ENCODE measurements around the gene PCBP1. TPM values are rescaled to one million over a fixed set of nuclear protein-coding genes. Genes with fewer than 3 reads are reported as not detected.
"Not testable (repeated sequence)": the region's sequence is repeated elsewhere in the genome, so short reads cannot be mapped to it uniquely, and the experiment has no call there.

The PCBP1 gene
- total and polyA plus RNA-seq, 2 donors (not counting 1 experiment from before 2014, with no cell fraction given) = 42.1 to 104 TPM

- no peaks in the 10 kb centered on the region for H3K9me3 ChIP-seq (ENCODE audit: control insufficient read depth, insufficient read depth, low read depth, low read length)
- peak overlapping the region in 2 of 4 experiments; percentile 7 to 29 for H3K4me3 ChIP-seq (replicated peaks in 1 of 4; ENCODE audit: control extremely low read depth in 1 of 4, insufficient read depth in 1 of 4, low read depth in 3 of 4, low read length in 4 of 4)
- TF ChIP-seq EZH2 (IDR thresholded peaks at IDR 0.05; ENCODE audit: low read length, missing control alignments) = no peak
- TF ChIP-seq, protein P1, sequence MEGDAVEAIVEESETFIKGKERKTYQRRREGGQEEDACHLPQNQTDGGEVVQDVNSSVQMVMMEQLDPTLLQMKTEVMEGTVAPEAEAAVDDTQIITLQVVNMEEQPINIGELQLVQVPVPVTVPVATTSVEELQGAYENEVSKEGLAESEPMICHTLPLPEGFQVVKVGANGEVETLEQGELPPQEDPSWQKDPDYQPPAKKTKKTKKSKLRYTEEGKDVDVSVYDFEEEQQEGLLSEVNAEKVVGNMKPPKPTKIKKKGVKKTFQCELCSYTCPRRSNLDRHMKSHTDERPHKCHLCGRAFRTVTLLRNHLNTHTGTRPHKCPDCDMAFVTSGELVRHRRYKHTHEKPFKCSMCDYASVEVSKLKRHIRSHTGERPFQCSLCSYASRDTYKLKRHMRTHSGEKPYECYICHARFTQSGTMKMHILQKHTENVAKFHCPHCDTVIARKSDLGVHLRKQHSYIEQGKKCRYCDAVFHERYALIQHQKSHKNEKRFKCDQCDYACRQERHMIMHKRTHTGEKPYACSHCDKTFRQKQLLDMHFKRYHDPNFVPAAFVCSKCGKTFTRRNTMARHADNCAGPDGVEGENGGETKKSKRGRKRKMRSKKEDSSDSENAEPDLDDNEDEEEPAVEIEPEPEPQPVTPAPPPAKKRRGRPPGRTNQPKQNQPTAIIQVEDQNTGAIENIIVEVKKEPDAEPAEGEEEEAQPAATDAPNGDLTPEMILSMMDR (conservative IDR thresholded peaks at IDR 0.05 in 1 of 2, IDR thresholded peaks at IDR 0.05 in 1 of 2; ENCODE audit: low read depth in 1 of 2, low read length in 2 of 2) = no peak
- no peaks in the 10 kb centered on the region for H3K36me3 ChIP-seq (ENCODE audit: control insufficient read depth, insufficient read depth, low read length)
- DNase-seq (ENCODE audit: low read depth in 2 of 2) = peak; percentile 60 to 85
- H2AFZ ChIP-seq (ENCODE audit: low read length) = peak overlapping the region; percentile 55
- no peak overlapping the region for H3K4me2 ChIP-seq (ENCODE audit: extremely low read depth, insufficient read depth, low read length)
- H4K20me1 ChIP-seq (ENCODE audit: control insufficient read depth, extremely low read depth, insufficient read depth, low read length) = no peaks in the 10 kb centered on the region
- H3K27ac ChIP-seq (ENCODE audit: insufficient read depth, low read length) = no peak overlapping the region
- no peaks in the 10 kb centered on the region for H3K79me2 ChIP-seq (ENCODE audit: control insufficient read depth, insufficient read depth, low read length)
- H3K27me3 ChIP-seq (ENCODE audit: control insufficient read depth, insufficient read depth, low read length) = no peaks in the 10 kb centered on the region
- no peak overlapping the region for H3K9ac ChIP-seq (ENCODE audit: insufficient read depth, low read length)
- peaks cover 6% of the 10 kb centered on the region for H3K4me1 ChIP-seq (ENCODE audit: control insufficient read depth, extremely low read depth, insufficient read depth, low read length)
Observed at GRCh38 chr2:70104231-70105111, 17.2 kb downstream of the PCBP1 start.

GRCh38 chr2:70106138-70106537, 18.9 kb downstream of the PCBP1 start:
- not testable (repeated sequence) for H3K27ac ChIP-seq (ENCODE audit: insufficient read depth, low read length); H3K9me3 ChIP-seq (ENCODE audit: control insufficient read depth, insufficient read depth, low read depth, low read length); H3K9ac ChIP-seq (ENCODE audit: insufficient read depth, low read length); H3K36me3 ChIP-seq (ENCODE audit: control insufficient read depth, insufficient read depth, low read length); H2AFZ ChIP-seq (ENCODE audit: low read length); H4K20me1 ChIP-seq (ENCODE audit: control insufficient read depth, extremely low read depth, insufficient read depth, low read length); DNase-seq (ENCODE audit: low read depth in 2 of 2); H3K4me3 ChIP-seq (replicated peaks in 1 of 4; ENCODE audit: control extremely low read depth in 1 of 4, insufficient read depth in 1 of 4, low read depth in 3 of 4, low read length in 4 of 4); H3K27me3 ChIP-seq (ENCODE audit: control insufficient read depth, insufficient read depth, low read length); H3K4me2 ChIP-seq (ENCODE audit: extremely low read depth, insufficient read depth, low read length); H3K79me2 ChIP-seq (ENCODE audit: control insufficient read depth, insufficient read depth, low read length); H3K4me1 ChIP-seq (ENCODE audit: control insufficient read depth, extremely low read depth, insufficient read depth, low read length)

DNA sequence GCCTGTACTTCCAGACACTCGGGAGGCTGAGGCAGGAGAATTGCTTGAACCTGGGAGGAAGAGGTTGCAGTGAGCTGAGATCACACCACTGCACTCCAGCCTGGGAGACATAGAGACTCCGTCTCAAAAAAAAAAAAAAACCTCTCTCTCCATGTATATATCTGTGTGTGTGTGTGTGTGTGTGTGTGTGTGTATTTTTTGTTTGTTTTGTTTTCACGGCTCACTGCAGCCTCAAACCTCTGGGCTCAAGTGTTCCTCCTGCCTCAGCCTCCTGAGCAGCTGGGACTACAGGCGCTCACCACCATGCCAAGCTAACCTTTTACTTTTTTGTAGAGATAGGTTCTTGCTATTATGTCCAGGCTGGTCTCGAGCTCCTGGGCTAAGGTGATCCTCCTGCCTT, 23.1 kb downstream of the PCBP1 start:
- H3K4me3 ChIP-seq (replicated peaks in 1 of 4; ENCODE audit: control extremely low read depth in 1 of 4, insufficient read depth in 1 of 4, low read depth in 3 of 4, low read length in 4 of 4); DNase-seq (ENCODE audit: low read depth in 2 of 2); H3K9me3 ChIP-seq (ENCODE audit: control insufficient read depth, insufficient read depth, low read depth, low read length); H3K36me3 ChIP-seq (ENCODE audit: control insufficient read depth, insufficient read depth, low read length); H4K20me1 ChIP-seq (ENCODE audit: control insufficient read depth, extremely low read depth, insufficient read depth, low read length); H3K27me3 ChIP-seq (ENCODE audit: control insufficient read depth, insufficient read depth, low read length); H3K79me2 ChIP-seq (ENCODE audit: control insufficient read depth, insufficient read depth, low read length); H3K4me2 ChIP-seq (ENCODE audit: extremely low read depth, insufficient read depth, low read length); H3K9ac ChIP-seq (ENCODE audit: insufficient read depth, low read length); H2AFZ ChIP-seq (ENCODE audit: low read length); H3K27ac ChIP-seq (ENCODE audit: insufficient read depth, low read length); H3K4me1 ChIP-seq (ENCODE audit: control insufficient read depth, extremely low read depth, insufficient read depth, low read length): not testable (repeated sequence)

Measured in fibroblast of lung (primary cell).